NCI-H82 (cell line): Measurements from ENCODE around the gene PRC1.
A peak's percentile ranks its signal among the peaks of the same experiment; 100 is the strongest.
"Not testable (repeated sequence)": the region's sequence is repeated elsewhere in the genome, so short reads cannot be mapped to it uniquely, and the experiment has no call there.

Experiments
- DNase-seq: peaks from one replicate; lab custom pipeline; 2025; lab: John Stamatoyannopoulos, UW

PRC1 gene

GRCh38 chr15:90934256-90934948 is 59.9 kb downstream of the PRC1 start:
- DNase-seq = peak; percentile 91

- no peak for DNase-seq
Observed at GRCh38 chr15:90933301-90933700, 61.0 kb downstream of the PRC1 start.

- no peak for DNase-seq
Observed at GRCh38 chr15:90932660-90932991, 61.7 kb downstream of the PRC1 start.

GRCh38 chr15:90931828-90932659 is 62.3 kb downstream of the PRC1 start, which contains the start of gene HDDC3:
HDDC3 (minus strand) TSS chr15:90932549; CDS start chr15:90932540, 9 bp downstream.
- peak; percentile 92 for DNase-seq

- DNase-seq = no peak
Observed at GRCh38 chr15:90931575-90931827, 62.8 kb downstream of the PRC1 start.

- peak; percentile 35 for DNase-seq
Observed at GRCh38 chr15:90930861-90931574, 63.3 kb downstream of the PRC1 start.

GRCh38 chr15:90929246-90930019 is 64.9 kb downstream of the PRC1 start:
- no peak for DNase-seq

- not testable (repeated sequence) for DNase-seq
Observed at GRCh38 chr15:90928106-90928505, 66.2 kb downstream of the PRC1 start.

- not testable (repeated sequence) for DNase-seq
Observed at GRCh38 chr15:90926766-90927165, 67.6 kb downstream of the PRC1 start.

- DNase-seq = peak; percentile 61
Observed at GRCh38 chr15:90924375-90924774, 70.0 kb downstream of the PRC1 start.

- not testable (repeated sequence) for DNase-seq
Observed at GRCh38 chr15:90922712-90923322, 71.5 kb downstream of the PRC1 start.

GRCh38 chr15:90921887-90922286 is 72.4 kb downstream of the PRC1 start:
- DNase-seq = no peak

GRCh38 chr15:90918835-90919234 is 75.5 kb downstream of the PRC1 start:
- no peak for DNase-seq

GRCh38 chr15:90918034-90918788 is 76.1 kb downstream of the PRC1 start:
- no peak for DNase-seq

GRCh38 chr15:90917569-90917968 is 76.8 kb downstream of the PRC1 start:
- no peak for DNase-seq

- no peak for DNase-seq
Observed at GRCh38 chr15:90916461-90916860, 77.9 kb downstream of the PRC1 start.
